Stimulated activated CD4-positive, alpha-beta T cell treated with anti-CD3 and anti-CD28 coated beads, Interleukin-1b, Interleukin-23, amount 100 ng/mL, for 48 hours (primary cell): ENCODE measurements around the gene CNTLN.
"Not testable (repeated sequence)": the region's sequence is repeated elsewhere in the genome, so short reads cannot be mapped to it uniquely, and the experiment has no call there.

Experiments
- DNase-seq: peaks from one replicate; pipeline ENCODE4 v3.0.0-alpha.2; 2020

CNTLN gene

DNA sequence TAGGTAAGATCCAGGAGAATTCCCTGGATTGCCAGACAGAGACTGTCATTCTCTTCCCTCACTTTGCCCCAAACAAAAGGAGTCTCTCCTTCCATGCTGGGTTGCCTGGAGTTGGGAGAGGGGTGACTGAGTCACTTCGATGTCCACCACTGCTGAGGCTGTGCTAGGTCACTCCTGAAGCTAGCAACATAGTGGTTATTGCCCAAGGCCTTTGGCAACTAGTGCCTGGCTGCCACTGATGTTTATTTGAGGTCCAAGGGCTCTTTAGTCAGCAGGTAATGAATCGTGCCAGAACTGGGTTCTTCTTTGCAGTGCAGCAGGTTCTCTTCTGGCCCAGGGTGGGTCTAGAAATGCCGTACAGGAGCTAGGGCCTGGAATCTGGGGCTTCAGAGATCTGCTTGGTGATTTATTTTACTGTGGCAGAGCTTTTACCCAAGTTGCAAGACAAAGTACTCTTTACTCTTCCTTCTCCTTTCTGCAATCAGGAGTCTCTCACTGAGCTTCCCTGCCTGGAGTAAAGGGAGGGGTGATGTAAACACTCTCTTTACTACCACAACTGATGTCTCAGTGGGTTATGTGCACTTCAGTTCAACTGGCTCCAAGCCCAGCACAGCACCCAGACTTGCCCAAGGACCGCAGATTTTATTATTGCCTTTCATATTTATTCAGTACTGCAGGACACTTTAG, 288.3 kb downstream of the CNTLN start:
- DNase-seq, result no peak

DNA sequence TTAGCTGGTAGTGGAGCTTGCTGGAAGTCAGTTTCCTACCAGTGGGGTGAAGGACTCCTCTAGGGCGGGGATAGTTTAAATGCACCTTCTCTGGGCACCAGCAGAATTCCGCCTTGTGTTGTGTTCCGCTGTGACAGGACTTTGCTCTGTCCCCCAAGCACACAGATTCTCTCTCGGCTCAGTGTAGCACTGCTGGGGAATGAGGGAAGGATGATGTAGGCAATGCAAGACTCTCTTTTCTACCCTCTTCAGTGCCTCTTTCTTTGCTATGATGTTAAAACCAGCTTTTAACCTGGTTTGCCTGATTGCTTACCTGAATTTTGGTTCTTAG, 288.8 kb downstream of the CNTLN start:
- DNase-seq, result no peak

DNA sequence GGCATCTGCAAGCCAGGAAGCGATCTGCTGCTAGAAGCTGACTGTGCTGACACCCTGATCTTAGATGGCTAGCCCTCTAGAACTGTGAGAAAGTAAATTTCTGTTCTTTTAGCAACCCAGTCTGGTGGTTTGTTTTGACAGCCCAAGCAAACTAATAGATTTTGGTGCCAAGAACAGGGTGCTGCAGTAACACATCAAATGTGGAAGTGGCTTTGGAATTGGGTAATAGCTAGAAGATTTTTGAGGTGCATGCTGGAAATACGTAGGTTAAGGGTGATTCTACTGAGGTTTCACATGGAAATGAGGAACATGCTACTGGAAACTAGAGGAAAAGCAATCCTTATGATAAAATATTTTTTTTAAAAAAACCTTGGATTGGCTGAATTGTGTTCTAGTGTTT, 290.5 kb downstream of the CNTLN start:
- no peak for DNase-seq

DNA sequence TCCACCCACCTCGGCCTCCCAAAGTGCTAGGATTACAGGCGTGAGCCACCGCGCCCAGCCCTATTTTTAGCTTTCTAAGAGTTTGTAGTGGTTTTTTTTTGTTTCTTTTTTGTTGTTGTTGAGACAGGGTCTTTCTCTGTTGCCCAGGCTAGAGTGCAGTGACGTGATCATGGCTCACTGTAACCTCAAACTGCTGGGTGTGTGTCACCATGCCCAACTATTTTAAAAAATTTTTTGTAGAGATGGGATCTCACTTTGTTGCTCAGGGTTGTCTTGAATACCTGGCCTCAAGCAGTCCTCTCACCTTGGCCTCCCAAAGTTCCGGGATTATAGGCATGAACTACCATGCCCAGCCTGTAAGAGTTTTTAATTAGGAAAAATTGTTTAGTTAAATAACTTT, 298.7 kb downstream of the CNTLN start:
- no peak for DNase-seq

DNA sequence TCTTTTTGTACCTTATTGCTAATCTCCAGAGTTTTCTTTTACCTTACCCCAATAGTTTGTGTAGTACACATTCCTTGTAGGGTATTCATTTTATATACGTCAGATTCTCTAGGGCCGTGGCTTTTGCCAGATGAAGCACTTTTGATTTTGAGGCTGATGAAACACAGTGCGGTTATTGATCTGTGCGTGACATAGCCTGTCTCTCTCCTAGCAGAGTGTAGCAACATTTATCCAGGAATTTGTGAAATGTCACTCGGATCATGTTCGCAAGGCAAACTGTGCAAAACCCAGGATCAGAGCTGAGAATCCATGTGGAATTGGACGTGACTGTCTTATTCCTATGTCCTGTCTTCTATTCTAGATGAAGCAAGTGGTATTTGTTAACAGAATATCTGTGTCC, 302.0 kb downstream of the CNTLN start:
- DNase-seq, result no peak

DNA sequence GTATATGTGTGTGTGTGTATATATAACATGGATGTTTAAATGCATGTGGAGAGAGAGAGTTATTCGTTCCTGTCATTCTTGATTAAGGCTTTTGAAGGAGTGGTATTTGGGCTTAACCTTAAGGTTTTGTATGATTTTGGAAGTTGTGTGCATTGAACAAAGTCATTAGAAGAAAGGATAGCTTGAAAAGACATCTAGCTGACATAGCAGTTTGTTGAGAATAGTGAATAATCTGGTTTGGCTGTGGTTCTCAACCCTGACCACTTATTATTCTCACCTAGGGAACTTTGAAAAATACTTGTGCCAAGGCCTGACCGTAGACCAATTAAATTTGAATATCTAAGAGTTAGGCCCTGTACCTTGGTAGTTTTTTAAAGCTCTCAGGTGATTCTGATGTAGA, 303.0 kb downstream of the CNTLN start:
- no peak for DNase-seq

DNA sequence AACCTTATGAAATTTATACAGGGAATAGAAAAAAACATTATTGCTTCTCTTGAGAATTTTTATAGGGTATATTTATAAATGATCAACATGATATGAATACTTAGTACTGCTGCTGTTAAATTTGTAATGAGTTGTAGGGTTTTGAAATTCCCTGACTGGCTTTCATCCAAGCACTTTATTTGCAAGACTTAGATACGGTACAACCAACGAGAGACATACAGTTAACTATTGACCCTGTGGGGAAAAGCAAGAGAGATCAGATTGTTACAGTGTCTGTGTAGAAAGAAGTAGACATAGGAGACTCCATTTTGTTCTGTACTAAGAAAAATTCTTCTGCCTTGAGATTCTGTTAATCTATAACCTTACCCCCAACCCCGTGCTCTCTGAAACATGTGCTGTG, 310.3 kb downstream of the CNTLN start:
- DNase-seq, result not testable (repeated sequence)

DNA sequence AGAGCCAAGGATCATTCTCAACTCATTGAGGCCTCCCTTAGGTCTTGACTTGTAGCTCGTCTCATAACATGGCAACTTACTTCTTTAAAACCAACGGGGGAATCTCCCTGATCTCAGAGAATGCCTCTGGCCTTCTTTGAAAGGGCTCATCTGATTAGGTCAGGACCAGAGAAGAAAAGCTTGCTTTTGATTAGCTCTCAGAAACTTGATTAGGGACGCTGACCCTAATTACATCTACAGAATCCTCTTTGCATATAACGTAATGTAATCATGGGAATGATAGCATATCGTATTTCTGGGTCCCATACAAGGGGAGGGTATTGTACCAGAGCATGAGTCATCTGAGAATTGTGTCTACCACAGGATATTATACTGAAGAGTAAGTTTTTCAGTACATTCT, 318.9 kb downstream of the CNTLN start:
- no peak for DNase-seq

DNA sequence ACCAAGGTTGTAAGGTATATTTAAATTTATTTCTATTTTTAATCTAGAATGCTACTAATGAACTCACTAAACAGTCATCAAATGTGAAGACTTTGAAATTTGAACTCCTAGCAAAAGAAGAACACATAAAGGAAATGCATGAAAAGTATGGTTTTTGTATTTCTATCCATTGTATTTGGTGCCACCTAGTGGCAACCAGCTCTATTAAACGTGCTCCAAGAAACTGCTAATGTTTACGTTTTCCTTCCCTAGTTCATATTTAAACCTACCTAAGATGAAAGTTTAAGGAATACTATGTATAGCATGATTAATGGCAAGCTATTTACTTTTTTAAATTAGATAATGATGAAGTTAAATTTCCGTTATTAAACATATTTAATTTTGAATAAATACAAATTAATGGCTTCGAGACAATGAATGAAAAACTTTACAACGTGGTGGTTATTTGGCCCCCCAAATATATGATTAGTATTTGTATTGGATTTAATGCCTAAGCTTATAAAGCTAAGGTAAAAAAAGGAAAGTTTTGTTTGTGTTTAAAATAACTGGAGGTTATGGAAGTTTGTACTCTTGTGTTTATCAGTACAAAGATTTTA, 328.1 kb downstream of the CNTLN start:
- DNase-seq, result no peak

DNA sequence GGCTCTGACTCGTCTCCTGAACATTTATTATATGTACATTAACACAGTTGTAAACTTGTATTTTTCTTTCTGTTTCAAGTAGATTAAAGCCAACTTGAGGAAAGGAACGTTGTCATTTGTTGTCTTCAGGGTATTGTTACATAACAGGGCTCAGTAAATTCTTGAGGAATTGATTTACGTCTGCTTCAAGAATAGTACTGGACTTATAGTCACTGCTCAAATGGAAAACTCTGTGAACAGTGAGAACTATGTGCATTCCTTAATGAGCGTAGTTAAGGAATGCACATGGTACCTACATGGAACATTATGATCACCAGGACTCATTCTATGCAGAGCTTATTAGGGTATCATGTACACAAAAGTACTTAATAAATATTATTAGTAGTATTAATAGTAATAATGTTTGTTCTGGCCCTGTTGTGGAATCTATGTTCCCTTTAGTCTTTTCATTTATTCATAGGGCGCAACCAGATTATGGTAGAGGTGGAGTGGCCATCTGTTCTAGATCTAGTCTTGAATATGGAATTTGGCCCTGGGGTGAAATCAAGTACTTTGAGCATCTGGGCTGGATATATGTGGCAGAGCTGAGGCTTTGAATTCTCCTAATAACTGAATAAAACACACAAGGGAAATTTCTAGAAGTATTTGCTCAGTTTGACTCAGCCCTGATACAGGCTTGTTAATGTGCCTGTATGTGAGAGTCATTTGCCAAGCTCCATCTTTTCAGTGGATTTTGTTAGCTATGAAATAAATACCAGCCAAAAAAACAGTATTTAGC, 335.4 kb downstream of the CNTLN start:
- DNase-seq, result no peak

DNA sequence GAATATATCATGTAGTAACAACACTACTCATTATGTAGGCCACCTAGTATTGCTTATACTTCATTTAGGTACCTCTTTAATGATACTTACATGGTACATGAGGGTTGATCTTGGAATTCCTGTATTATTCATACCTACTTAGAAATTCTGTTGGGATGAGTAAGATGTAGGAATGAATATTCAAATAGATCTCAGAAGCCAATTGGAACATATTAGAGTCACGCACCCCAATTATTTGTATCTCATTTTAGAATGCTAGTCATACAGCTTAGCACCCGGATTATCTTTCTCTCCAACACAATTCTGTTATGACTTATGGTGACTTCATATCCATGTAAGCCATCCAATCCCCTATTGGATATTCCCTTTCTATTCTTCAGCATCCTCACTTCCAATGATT, 337.3 kb downstream of the CNTLN start:
- no peak for DNase-seq

DNA sequence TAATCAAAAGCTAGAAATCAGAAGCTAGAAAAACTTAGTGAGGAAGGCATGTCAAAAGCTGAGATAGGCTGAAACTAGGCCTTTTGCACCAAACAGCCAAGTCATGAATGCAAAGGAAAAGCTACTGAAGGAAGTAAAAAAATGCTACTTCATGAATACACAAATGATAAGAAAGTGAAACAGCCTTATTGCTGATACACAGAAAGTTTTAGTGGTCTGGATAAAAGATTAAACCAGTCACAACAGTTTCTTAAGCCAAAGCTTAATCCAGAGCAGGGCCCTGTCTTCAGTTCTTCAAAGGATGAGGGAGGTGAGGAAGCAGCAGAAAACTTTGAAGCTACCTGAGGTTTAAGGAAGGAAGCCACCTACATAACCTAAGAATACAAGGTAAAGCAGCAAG, 341.6 kb downstream of the CNTLN start:
- no peak for DNase-seq

DNA sequence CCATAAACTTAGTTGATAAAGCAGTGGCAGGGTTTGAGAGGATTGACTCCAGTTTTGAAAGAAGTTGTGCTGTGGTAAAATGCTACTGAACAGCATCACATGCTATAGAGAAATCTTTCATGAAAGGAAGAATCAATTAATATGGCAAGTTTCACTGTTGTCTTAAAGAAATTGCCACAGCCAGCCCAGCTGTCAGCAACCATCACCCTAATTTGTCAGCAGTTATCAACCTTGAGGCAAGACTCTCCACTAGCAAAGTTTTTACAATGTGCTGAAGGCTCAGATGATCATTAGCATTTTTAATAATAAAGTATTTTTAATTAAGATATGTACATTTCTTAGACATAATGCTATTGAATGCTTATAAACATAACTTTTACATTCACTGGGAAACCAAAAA, 343.0 kb downstream of the CNTLN start:
- no peak for DNase-seq

DNA sequence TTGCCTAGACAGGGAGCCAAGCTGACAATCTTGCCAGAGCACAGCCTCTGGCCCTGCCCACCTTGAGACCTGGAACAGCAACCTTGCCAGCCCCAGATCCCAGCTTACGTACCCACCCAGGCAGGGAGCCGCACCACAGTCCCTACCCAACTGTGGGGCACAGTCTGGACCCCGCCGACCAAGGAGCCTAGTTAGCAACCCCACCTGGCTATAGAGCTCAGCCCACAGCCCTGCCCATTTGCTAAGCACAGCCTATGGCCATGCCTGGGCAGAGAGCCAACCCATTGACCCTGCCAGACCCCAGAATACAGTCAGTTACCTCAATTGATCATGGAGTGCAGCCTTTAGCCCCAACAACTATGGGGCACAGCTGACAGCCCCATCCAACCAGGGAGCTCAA, 346.1 kb downstream of the CNTLN start:
- no peak for DNase-seq

DNA sequence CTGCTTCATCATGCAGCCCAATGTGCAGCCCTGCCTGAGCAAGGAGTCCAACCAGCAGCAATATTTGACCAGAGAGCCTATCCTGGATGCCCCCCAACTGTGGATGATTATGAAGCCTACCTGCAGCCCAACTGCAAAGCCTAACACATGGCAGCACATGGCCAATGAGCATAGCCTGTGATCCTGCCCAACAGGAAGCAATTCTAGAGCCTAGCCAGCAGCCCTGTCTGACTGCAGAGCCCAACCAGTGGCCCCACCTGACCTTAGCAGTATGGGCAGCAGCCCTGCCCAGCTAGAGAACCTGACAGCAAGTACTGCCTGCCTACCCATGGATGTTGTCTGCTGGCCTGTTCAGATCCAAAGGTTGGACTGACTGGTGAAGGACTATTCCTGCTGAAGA, 346.7 kb downstream of the CNTLN start:
- no peak for DNase-seq

DNA sequence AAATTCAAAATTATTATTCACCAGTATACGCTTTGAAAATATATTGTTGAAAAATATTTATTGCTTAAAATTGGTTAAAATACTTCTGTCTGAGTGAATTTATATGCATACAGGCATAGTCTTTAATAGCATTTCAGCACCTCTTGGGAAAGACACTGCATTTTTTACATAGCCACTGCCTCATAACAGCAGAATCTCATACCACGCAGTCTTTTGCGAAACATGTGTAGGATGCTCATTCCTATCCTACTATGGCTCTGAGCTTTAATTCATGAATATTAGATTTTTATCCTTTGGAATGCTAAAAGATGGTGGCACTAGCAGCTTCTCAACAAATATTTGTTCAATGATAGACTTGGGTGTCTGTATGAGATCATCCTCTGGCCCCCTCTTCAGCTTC, 350.1 kb downstream of the CNTLN start:
- DNase-seq, result no peak

DNA sequence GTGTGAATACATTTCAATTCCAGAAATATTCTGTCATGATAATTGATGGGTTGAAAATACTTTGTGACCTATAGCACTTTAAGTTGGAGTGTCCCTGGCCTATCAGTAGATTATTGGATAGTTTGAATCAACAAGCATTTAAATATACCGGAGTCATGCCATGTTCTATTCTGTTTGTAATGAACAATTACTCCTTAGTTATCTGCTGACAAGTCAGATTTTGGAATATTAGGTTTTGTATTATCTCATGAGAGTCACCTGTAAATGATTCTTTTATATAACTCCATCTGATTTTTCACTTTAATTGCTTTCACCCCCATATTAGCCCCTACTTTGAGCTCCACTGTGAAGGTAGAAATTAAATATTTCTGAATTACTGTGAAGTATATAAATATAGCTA, 351.6 kb downstream of the CNTLN start:
- no peak for DNase-seq

DNA sequence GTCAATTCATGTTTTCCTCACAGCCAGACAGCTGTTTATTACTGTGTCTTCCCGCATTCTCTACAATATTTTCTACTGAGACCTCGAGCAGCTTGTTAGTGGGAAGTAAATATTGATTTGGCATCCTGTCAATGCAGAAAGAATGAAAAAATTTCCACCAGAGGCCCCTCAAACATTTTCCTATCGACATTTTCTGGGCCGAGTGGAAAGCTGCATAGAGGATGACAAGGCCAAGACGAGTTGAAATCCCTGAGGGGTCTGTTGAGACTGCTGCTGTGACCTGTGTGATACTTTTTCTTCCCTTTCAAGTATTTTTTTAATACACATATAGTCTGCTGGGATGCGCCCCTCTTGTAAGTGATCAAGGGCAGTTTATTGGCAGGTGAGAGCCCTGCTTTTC, 352.6 kb downstream of the CNTLN start:
- no peak for DNase-seq

DNA sequence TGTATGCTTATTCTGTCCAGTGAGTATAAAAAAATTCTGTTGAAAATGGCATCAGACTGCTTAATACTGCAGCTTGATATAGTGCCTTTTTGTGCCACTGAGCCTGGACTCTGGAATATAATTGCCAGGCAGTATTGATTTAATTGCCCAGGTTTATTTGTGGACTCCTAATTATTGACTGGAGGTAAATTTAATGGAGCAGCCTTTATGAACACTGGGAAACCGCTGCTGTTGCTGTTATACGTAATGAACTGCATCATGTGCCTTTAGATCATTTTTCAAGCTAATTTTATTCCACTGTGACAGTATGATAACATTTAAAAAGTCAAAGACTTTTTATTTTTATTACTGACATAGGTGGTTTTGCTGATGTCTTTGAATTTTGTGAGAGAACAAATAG, 353.8 kb downstream of the CNTLN start:
- DNase-seq, result no peak

DNA sequence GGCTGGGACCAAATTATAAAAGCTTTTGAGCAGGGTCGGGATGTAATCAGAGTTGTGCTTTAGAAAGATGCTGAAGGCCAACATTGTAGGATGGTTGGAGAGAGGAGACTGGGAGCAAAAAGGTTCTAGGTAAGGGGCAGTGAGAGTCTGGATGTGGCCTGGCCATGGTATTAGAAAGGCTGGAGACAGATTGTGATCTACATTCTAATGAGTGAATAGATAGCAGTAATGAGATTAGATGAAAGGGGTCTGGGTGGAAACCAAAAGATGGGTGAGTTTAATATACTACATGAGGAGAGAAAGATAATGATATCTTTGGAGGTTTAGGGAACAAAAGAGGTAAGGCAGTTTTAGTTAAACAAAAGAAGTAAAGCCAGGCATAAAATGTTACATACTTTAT, 355.3 kb downstream of the CNTLN start:
- DNase-seq, result no peak

DNA sequence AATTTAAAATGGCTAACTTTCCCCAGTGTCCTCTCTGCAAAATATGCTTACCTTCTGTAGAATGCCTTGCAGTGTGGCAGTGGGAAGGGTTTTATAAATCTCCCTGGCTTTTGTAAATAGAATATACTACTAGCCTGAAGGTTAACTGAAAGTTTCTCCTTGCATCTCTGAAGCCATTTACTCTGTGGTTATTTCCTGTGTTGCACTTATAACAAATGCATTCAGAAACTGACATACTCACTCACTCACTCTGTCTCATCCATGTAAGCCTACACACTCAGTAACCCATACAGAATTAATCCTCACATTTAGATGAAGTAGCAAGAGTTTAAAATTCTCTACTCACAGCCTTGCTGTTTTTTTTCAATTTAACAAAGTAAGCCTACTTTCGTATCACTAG, 356.9 kb downstream of the CNTLN start:
- DNase-seq, result no peak

DNA sequence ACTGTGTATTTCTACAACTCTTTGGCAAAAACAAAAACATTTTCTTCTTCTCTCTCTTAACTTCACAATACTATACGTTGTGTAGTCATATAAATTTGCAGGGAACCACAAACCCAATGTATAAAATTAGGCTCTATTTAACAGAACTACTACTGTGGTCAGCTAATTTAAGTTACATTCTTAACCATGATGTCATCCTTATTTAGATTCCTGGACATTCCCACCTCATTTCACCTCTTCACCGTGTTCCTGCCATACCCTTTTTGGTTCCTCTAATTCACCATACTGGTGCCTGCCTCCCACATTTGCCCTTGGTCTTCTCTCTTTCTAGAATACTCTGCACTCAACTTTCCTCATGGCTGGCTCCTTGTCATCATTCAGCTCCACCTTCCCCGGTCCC, 368.4 kb downstream of the CNTLN start:
- no peak for DNase-seq

DNA sequence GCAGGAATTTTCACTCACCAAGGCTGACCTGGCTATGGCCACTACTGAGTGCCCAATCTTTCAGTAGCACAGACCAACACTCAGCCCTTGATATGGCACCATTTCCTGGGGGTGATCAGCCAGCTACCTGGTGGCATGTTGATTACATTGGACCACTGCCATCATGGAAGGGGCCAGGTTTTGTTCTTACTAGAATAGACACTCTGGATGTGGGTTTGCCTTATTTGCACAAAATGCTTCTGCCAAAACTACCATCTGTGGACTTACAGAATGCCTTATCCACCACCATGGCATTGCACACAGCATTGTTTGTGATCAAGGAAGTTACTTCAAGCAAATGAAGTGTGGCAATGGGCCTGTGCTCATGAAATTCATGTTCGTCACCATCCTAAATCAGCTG, 374.3 kb downstream of the CNTLN start:
- DNase-seq, result no peak

DNA sequence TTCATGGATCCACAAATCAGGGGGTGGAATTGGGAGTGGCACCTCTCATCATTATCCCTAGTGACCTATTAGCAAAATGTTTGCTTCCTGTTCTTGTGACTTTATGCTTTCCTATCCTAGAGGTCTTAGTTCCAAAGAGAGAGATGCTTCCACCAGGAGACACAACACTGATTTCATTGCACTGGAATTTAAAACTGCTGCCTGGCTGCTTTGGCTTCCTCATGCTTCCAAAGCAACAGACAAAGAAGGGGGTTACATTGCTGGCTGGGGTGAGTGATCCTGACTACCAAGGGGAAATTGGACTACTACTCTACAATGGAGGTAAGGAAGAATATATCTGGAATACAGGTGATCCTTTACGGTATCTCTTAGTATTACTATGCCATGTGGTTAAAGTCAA, 374.9 kb downstream of the CNTLN start:
- DNase-seq, result no peak

DNA sequence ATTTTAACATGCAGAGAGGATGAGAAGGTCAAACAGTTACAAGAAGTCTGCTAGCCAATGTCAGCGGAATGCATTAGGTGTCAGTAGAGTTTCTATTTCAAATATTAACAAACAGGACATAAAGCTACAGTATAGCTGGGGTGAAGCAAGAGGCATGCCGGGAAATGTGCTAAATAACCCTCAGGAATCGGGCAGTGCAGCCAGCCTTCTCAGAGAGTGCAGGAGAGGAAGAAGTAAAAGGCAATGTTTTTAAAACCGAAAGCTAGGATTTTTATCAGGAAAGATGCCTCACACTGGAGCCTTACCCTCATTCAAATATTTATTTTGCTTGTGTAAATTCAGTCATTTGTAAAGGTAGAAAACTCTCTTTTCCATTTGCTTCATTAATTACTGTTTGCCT, 384.9 kb downstream of the CNTLN start:
- no peak for DNase-seq
